ENCODE results near the gene ZNF606.

The ZNF606 gene

GRCh38 chr19:58000677-58001076 lies 1.9 kb downstream of the ZNF606 start:
- TF ChIP-seq GATA1 (IDR thresholded peaks at IDR 0.05; ENCODE audit: low read depth, low read length) (no peak), POLR2A (IDR thresholded peaks at IDR 0.05; ENCODE audit: low read length) (no peak)
- DNase-seq, result no peak

DNA sequence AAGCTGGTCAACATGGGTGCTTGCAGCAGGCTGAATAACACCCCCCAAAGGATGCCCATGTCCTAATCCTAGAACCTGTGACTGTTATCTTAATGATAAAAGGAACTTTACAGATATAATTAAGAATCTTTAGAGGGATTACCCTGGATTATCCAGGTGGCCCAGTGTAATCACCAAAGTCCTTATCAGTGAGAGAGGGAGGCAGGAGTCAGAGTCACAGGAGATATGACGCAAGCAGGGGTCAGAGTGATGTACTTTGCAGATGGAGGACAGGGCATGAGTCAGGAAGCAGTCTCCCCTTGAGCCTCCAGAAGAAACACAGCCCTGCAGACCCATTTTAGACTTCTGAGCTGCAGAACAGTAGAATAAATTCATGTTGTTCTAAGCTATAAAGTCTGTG lies 9.8 kb downstream of the ZNF606 start:
- DNase-seq, result no peak
- no peak for TF ChIP-seq POLR2A (IDR thresholded peaks at IDR 0.05; ENCODE audit: low read length)
- no peak for TF ChIP-seq GATA1 (IDR thresholded peaks at IDR 0.05; ENCODE audit: low read depth, low read length)

DNA sequence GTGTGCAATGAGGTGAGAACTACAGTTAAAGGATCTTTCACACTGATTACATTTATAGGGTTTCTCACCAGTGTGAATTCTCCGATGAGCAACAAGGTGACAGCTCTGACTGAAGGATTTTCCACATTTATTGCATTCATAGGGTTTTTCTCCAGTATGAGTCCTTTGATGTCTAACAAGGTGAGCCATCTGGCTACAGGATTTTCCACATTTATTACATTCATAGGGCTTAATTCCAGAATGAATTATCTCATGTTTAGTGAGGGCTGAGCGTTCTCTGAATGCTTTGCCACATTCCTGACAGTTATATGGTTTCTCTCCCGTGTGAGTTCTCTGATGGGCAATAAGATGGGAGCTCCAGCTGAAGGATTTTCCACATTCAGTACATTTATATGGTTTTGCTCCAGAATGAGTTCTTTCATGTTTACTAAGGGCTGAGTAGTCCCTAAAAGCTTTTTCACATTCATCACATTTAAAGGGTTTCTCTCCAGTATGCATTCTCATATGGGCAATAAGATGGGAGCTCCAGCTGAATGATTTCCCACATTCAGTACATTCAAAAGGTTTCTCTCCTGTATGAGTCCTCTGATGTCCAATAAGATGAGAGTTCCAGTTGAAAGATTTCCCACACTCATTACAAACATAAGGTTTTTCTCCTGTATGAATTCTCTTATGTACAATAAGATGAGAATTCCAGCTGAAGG lies 23.9 kb downstream of the ZNF606 start:
- TF ChIP-seq POLR2A (IDR thresholded peaks at IDR 0.05; ENCODE audit: low read length) (no peak), GATA1 (IDR thresholded peaks at IDR 0.05; ENCODE audit: low read depth, low read length) (no peak)

GRCh38 chr19:57974434-57974833 lies 28.2 kb downstream of the ZNF606 start, which contains the start of gene C19orf18:
Gene C19orf18 (minus strand): TSS chr19:57974534. CDS start chr19:57974432, 102 bp downstream.
- TF ChIP-seq POLR2A (IDR thresholded peaks at IDR 0.05; ENCODE audit: low read length) (no peak), GATA1 (IDR thresholded peaks at IDR 0.05; ENCODE audit: low read depth, low read length) (no peak)
- no peak for DNase-seq

More for the DNA sequence above, 23.9 kb downstream of the ZNF606 start:
- DNase-seq, result peak in 1 of 2 experiments; percentile 28

DNA sequence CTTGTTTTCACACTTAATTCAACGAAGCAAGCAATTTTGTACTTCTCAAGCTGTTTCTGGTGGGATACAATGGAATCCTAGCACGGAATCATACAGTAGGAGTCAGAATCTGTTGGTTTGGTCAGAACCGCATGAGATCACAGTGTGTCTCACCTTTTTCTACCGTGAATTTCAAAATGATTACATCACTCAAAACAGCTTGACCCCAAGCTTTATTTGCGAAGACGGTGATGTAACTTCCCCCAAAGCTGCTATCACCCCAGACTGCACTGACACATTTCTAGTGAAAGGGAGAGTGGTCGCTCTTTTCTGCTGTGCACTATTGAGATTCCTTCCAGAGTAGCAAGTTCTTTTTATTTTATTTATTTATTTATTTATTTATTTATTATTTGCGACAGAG lies 37.9 kb downstream of the ZNF606 start:
- TF ChIP-seq GATA1 (IDR thresholded peaks at IDR 0.05; ENCODE audit: low read depth, low read length) (no peak), POLR2A (IDR thresholded peaks at IDR 0.05; ENCODE audit: low read length) (no peak)
- no peak for DNase-seq

- TF ChIP-seq GATA1 (IDR thresholded peaks at IDR 0.05; ENCODE audit: low read depth, low read length) (no peak), POLR2A (IDR thresholded peaks at IDR 0.05; ENCODE audit: low read length) (no peak)
- no peak for DNase-seq
Measured at GRCh38 chr19:57961785-57962184, 40.8 kb downstream of the ZNF606 start.

DNA sequence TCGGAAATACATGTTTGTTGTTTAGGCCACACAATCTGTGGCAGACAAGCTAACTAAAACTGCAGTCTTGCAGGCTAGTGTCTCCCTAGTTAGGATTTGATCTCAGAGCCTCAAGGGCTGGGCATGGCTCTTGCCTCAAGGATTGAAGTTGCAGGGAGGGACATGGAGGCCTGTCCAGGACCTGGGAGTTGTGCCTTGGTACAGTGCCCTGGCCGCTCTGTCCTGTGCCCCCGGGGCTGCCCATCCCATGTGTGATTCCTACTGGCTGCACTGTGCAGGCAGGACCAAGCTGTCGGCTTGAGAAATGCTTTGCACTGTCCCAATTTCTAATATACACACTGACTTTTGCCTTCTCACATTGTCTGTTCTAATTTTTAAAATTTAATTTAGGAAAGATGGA lies 47.6 kb downstream of the ZNF606 start:
- no peak for TF ChIP-seq POLR2A (IDR thresholded peaks at IDR 0.05; ENCODE audit: low read length)
- TF ChIP-seq GATA1 (IDR thresholded peaks at IDR 0.05; ENCODE audit: low read depth, low read length), result no peak
- DNase-seq, result no peak

- TF ChIP-seq GATA1 (IDR thresholded peaks at IDR 0.05; ENCODE audit: low read depth, low read length) (no peak), POLR2A (IDR thresholded peaks at IDR 0.05; ENCODE audit: low read length) (no peak)
- DNase-seq, result no peak
Measured at GRCh38 chr19:57949702-57950101, 52.9 kb downstream of the ZNF606 start.

DNA sequence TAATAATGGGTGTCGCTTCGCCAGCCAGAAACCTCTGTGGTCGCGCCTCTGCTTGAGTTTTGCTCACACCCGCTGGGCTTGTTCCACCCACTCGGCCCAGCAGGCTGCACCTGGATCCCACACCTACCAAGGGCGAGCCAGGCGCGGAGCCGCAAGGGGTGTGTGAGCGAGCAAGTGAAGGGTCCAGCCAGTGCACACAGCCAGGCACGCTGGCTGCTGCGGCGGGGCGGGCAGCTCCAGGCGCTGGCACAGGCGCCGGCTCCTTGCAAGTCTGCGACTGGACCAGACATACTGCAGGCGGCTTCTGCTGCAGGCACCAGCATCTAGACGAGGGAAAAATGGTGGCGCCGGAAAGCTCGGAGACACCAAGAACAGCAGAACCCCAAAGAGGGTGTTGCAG lies 53.3 kb downstream of the ZNF606 start:
- TF ChIP-seq GATA1 (IDR thresholded peaks at IDR 0.05; ENCODE audit: low read depth, low read length), result no peak
- no peak for TF ChIP-seq POLR2A (IDR thresholded peaks at IDR 0.05; ENCODE audit: low read length)
- no peak for DNase-seq

GRCh38 chr19:57947419-57948134 lies 55.0 kb downstream of the ZNF606 start, which contains the start of gene ZNF256:
Gene ZNF256 (minus strand): TSS chr19:57947706. CDS start chr19:57947474, 232 bp downstream.
- TF ChIP-seq GATA1 (IDR thresholded peaks at IDR 0.05; ENCODE audit: low read depth, low read length) (no peak), POLR2A (IDR thresholded peaks at IDR 0.05; ENCODE audit: low read length) (peak; percentile 65)
- DNase-seq, result peak; percentile 83 to 91

- DNase-seq, result peak in 1 of 2 experiments; percentile 29
- no peak for TF ChIP-seq GATA1 (IDR thresholded peaks at IDR 0.05; ENCODE audit: low read depth, low read length)
- no peak for TF ChIP-seq POLR2A (IDR thresholded peaks at IDR 0.05; ENCODE audit: low read length)
Measured at GRCh38 chr19:57947088-57947418, 55.6 kb downstream of the ZNF606 start.

DNA sequence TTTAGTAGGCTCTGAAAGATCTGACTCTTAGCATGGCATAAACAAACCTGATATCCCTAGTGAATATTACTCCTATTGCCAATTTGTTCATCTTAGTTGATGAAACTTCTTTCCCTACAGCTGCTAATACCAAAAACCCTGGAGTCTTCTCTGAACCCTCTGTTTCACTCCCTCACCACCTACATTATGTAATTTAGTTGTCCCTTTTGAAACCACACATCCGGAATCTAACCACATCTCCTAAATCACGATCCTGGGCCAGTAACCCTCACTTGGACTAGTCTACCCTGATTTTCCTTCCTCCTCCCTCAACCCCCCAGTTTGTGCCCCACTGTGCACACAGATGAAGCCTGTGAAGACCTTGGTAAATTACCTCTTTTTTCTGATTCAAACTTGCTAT lies 56.3 kb downstream of the ZNF606 start:
- no peak for DNase-seq
- no peak for TF ChIP-seq GATA1 (IDR thresholded peaks at IDR 0.05; ENCODE audit: low read depth, low read length)
- no peak for TF ChIP-seq POLR2A (IDR thresholded peaks at IDR 0.05; ENCODE audit: low read length)

GRCh38 chr19:57941593-57941992 lies 61.0 kb downstream of the ZNF606 start:
- no peak for TF ChIP-seq POLR2A (IDR thresholded peaks at IDR 0.05; ENCODE audit: low read length)
- no peak for TF ChIP-seq GATA1 (IDR thresholded peaks at IDR 0.05; ENCODE audit: low read depth, low read length)
- DNase-seq, result no peak

DNA sequence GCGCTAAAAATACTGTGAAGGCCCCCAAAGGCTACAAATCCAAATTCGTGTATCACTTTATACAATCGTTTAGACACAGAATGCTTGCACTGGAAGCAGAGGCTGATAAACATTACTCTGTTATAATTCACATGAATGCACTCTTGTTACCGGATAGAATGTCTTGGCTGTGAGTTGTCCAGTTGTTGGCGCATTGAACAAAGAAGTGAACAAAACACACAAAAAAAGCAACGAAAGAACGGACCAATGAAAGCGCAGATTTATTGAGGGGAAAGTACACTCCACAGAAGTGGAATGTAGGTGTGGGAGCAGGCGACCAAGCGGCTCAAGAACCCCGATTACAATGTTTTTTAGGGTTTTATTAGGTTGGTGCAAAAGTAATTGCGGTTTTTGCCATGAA lies 66.9 kb downstream of the ZNF606 start:
- no peak for DNase-seq
- TF ChIP-seq POLR2A (IDR thresholded peaks at IDR 0.05; ENCODE audit: low read length) (no peak), GATA1 (IDR thresholded peaks at IDR 0.05; ENCODE audit: low read depth, low read length) (no peak)
